HL-60/S4 treated with retinoic acid at 250 ng/mL for 4 days and 3 days (cell line): ENCODE data around the gene PSMB10.
"Not testable (repeated sequence)": the region's sequence is repeated elsewhere in the genome, so short reads cannot be mapped to it uniquely, and the experiment has no call there.

Experiments
- in situ Hi-C: fragments of 300-500 bp; cut with MboI; formaldehyde crosslinking; loops from 2 replicates; pipeline ENCODE4 v1.7.0; 2022; ENCODE audit warnings: low sequenced_read_pairs

PSMB10 gene

GRCh38 chr16:67936124-67936879, at the start of gene PSMB10:
Gene PSMB10, minus strand, starts transcription at chr16:67936850. Its CDS starts 101 bp downstream, at chr16:67936749.
- in situ Hi-C loops: no loop called here

GRCh38 chr16:67982011-67982696, 45.5 kb upstream of the PSMB10 start:
- in situ Hi-C loops: no loop called here

- in situ Hi-C loops: no loop called here
Observed at GRCh38 chr16:67979955-67980678, 43.5 kb upstream of the PSMB10 start, which contains the start of gene DPEP3. Gene DPEP3, minus strand, starts transcription at chr16:67980499. Its CDS starts 119 bp downstream, at chr16:67980380.

- in situ Hi-C loops: no loop called here
Observed at GRCh38 chr16:67977469-67978227, 41.0 kb upstream of the PSMB10 start.

GRCh38 chr16:67977005-67977404, 40.4 kb upstream of the PSMB10 start:
- in situ Hi-C loops: no loop called here

GRCh38 chr16:67976205-67976604, 39.6 kb upstream of the PSMB10 start:
- in situ Hi-C loops: no loop called here

GRCh38 chr16:67975321-67976105, 38.9 kb upstream of the PSMB10 start:
- in situ Hi-C loops: no loop called here

- in situ Hi-C loops: not testable (repeated sequence)
Observed at GRCh38 chr16:67972285-67972684, 35.6 kb upstream of the PSMB10 start.

- in situ Hi-C loops: no loop called here
Observed at GRCh38 chr16:67971111-67971510, 34.5 kb upstream of the PSMB10 start.

GRCh38 chr16:67969254-67970039, 32.8 kb upstream of the PSMB10 start:
- in situ Hi-C loops: no loop called here

GRCh38 chr16:67968400-67969253, 32.0 kb upstream of the PSMB10 start, which contains the start of gene SLC12A4:
Gene SLC12A4, minus strand, starts transcription at chr16:67968637. Its CDS starts 84 bp downstream, at chr16:67968553.
- in situ Hi-C loops: no loop called here

- in situ Hi-C loops: no loop called here
Observed at GRCh38 chr16:67967958-67968399, 31.3 kb upstream of the PSMB10 start.

- in situ Hi-C loops: no loop called here
Observed at GRCh38 chr16:67967183-67967957, 30.7 kb upstream of the PSMB10 start.

GRCh38 chr16:67966549-67967182, 30.0 kb upstream of the PSMB10 start:
- in situ Hi-C loops: no loop called here

GRCh38 chr16:67965668-67966548, 29.3 kb upstream of the PSMB10 start:
- in situ Hi-C loops: no loop called here
